Measurements from ENCODE around the gene ELOVL1. TPM values are rescaled to one million over a fixed set of nuclear protein-coding genes. Genes with fewer than 3 reads are reported as not detected.

The ELOVL1 gene
- total and polyA plus RNA-seq, 12 donors = 18.4 to 82.0 (median 28.3) TPM

- Histone ChIP-seq H3K27me3 (no peaks in the 10 kb centered on the region), H3K9me3 (no peaks in the 10 kb centered on the region), H3K27ac (peak overlapping the region in 1 of 10 donors; percentile 91), H3K36me3 (no peaks in the 10 kb centered on the region), H3K4me1 (peaks cover 0 to 38% (median 11%) of the 10 kb centered on the region in 9 donors), H3K4me3 (no peak overlapping the region)
- intact Hi-C loops (cut with DNase I) = no loop called here
- WGBS, 2 donors = 97 to 100% methylated on average over 1 of the region's 1 CpG
- DNase-seq (no peak), ATAC-seq (no peak)
- TF ChIP-seq CTCF (IDR thresholded peaks at IDR 0.05) = no peak
Measured at GRCh38 chr1:43350976-43351375, 16.8 kb downstream of the ELOVL1 start.

GRCh38 chr1:43349594-43350306 lies 18.1 kb downstream of the ELOVL1 start:
- TF ChIP-seq CTCF (IDR thresholded peaks at IDR 0.05) = no peak
- no peaks in the 10 kb centered on the region for H3K36me3 ChIP-seq
- H3K9me3 ChIP-seq = no peaks in the 10 kb centered on the region
- intact Hi-C loops (cut with DNase I) = loop anchor here in 3 of 10 donors (5.0 kb wide), 3 partner anchors 47 to 112 kb away; partner anchors contain the start of gene TIE1 (in 1 of the 3)
- 35 to 46% methylated on average over 11 of the region's 11 CpGs for WGBS, 2 donors
- peaks cover 1 to 49% (median 17%) of the 10 kb centered on the region in 9 donors for H3K4me1 ChIP-seq
- peak overlapping the region; percentile 8 to 67 (median 59) for H3K4me3 ChIP-seq
- ATAC-seq (peak in 7 of 8 donors; percentile 24 to 72 (median 46)), DNase-seq (peak; percentile 41 to 42)
- H3K27ac ChIP-seq = peak overlapping the region; percentile 85 to 98 (median 91)
- H3K27me3 ChIP-seq = no peaks in the 10 kb centered on the region

- Histone ChIP-seq H3K27ac (peak overlapping the region; percentile 85 to 98 (median 91)), H3K4me1 (peaks cover 4 to 57% (median 22%) of the 10 kb centered on the region in 9 donors), H3K4me3 (peak overlapping the region; percentile 8 to 67 (median 59)), H3K9me3 (no peaks in the 10 kb centered on the region), H3K36me3 (no peaks in the 10 kb centered on the region), H3K27me3 (no peaks in the 10 kb centered on the region)
- DNase-seq = peak; percentile 87
- 1 to 5% methylated on average over 71 to 72 of the region's 72 CpGs for WGBS, 2 donors
- intact Hi-C loops (cut with DNase I) = loop anchor here in 3 of 10 donors (5.0 kb wide), 3 partner anchors 47 to 112 kb away; partner anchors contain the start of gene TIE1 (in 1 of the 3)
- TF ChIP-seq CTCF (IDR thresholded peaks at IDR 0.05) = peak in 1 of 9 donors; percentile 11
- ATAC-seq = peak; percentile 84 to 95 (median 90)
Measured at GRCh38 chr1:43348809-43349593, 18.8 kb downstream of the ELOVL1 start.

GRCh38 chr1:43348343-43348808 lies 19.4 kb downstream of the ELOVL1 start:
- TF ChIP-seq CTCF (IDR thresholded peaks at IDR 0.05) = no peak
- H3K4me3 ChIP-seq = peak overlapping the region; percentile 8 to 67 (median 59)
- no peaks in the 10 kb centered on the region for H3K36me3 ChIP-seq
- peaks cover 10 to 63% (median 26%) of the 10 kb centered on the region in 9 donors for H3K4me1 ChIP-seq
- intact Hi-C loops (cut with DNase I) = loop anchor here in 3 of 10 donors (5.0 kb wide), 3 partner anchors 46 to 111 kb away; partner anchors contain the start of gene TIE1 (in 1 of the 3)
- peak overlapping the region; percentile 85 to 98 (median 91) for H3K27ac ChIP-seq
- peak; percentile 2 to 17 (median 6) for ATAC-seq
- WGBS, 2 donors = 13 to 19% methylated on average over 22 of the region's 22 CpGs
- H3K9me3 ChIP-seq = no peaks in the 10 kb centered on the region
- DNase-seq = no peak
- H3K27me3 ChIP-seq = no peaks in the 10 kb centered on the region

All from heart right ventricle (tissue), 16 donors.